Fibroblast of lung (primary cell): ENCODE results near the gene HPCAL1. TPM values are rescaled to one million over a fixed set of nuclear protein-coding genes. Genes with fewer than 3 reads are reported as not detected.

ENCODE experiments used
- DNase-seq, 2 donors: peaks; one replicate each; pipeline versions ENCODE4 v3.0.0 to v3.0.0-alpha.2; 2010; ENCODE audit warnings: low read depth in 2 of 2
- H2AFZ ChIP-seq: 2 replicates; pipeline ENCODE4 v1.5.1; 2012; ENCODE audit warnings: low read length, control low read depth, inconsistent platforms
- H3K27ac ChIP-seq: 2 replicates; pipeline ENCODE4 v1.5.1; 2011; ENCODE audit warnings: low read length, control low read depth; ENCODE audit not compliant: insufficient read depth
- H3K27me3 ChIP-seq: 2 replicates; pipeline ENCODE4 v1.5.1; 2011; ENCODE audit warnings: mild to moderate bottlenecking, low read length; ENCODE audit not compliant: control insufficient read depth, insufficient read depth
- H3K36me3 ChIP-seq: 2 replicates; pipeline ENCODE4 v1.5.1; 2011; ENCODE audit warnings: low read length; ENCODE audit not compliant: control insufficient read depth, insufficient read depth
- H3K4me1 ChIP-seq: 2 replicates; pipeline ENCODE4 v1.5.1; 2011; ENCODE audit warnings: low read length; ENCODE audit not compliant: control insufficient read depth, insufficient read depth; ENCODE audit errors: extremely low read depth
- H3K4me2 ChIP-seq: 2 replicates; pipeline ENCODE4 v1.5.1; 2011; ENCODE audit warnings: low read length, control low read depth; ENCODE audit not compliant: insufficient read depth; ENCODE audit errors: extremely low read depth
- H3K4me3 ChIP-seq, 4 experiments: fragments of 200-600 bp in 1 of 4; sonication (generic) in 1 of 4; replicated peaks in 1 of 4; 2 replicates each; pipeline ENCODE4 v1.5.1; 2011 to 2016; ENCODE audit warnings: low read length in 4 of 4, low read depth in 3 of 4, mild to moderate bottlenecking in 3 of 4, control low read depth in 2 of 4, inconsistent platforms in 1 of 4, mixed read lengths in 1 of 4; ENCODE audit not compliant: insufficient read depth in 1 of 4; ENCODE audit errors: control extremely low read depth in 1 of 4
- H3K79me2 ChIP-seq: 2 replicates; pipeline ENCODE4 v1.5.1; 2012; ENCODE audit warnings: mild to moderate bottlenecking, low read length, inconsistent platforms; ENCODE audit not compliant: control insufficient read depth, insufficient read depth
- H3K9ac ChIP-seq: 2 replicates; pipeline ENCODE4 v1.5.1; 2011; ENCODE audit warnings: mild to moderate bottlenecking, low read length, control low read depth; ENCODE audit not compliant: insufficient read depth
- H3K9me3 ChIP-seq: 2 replicates; pipeline ENCODE4 v1.5.1; 2012; ENCODE audit warnings: low read depth, low read length; ENCODE audit not compliant: control insufficient read depth, insufficient read depth
- H4K20me1 ChIP-seq: 2 replicates; pipeline ENCODE4 v1.5.1; 2011; ENCODE audit warnings: low read length; ENCODE audit not compliant: control insufficient read depth, insufficient read depth; ENCODE audit errors: extremely low read depth
- EZH2 ChIP-seq: IDR thresholded peaks from 2 replicates; pipeline ENCODE4 v1.5.1; 2012; ENCODE audit warnings: low read length, control low read depth, mild to moderate bottlenecking; ENCODE audit errors: missing control alignments
- polyA plus RNA-seq, 2 donors: library from polyadenylated mRNA; depleted of rRNA in 1 of 2; stranded (reverse) in 1 of 2; unstranded in 1 of 2; fragments of >200 nt; gene quantifications; 2 replicates each; pipeline ENCODE4 v1.2.1, GENCODE V29; 2011 to 2012; ENCODE audit warnings: missing spikeins in 1 of 2
- total RNA-seq: library from RNA; depleted of rRNA; stranded (reverse); fragments of >200 nt; gene quantifications from 2 replicates; pipeline ENCODE4 v1.2.1, GENCODE V29; 2014
- TF ChIP-seq, protein P1 (sequence below), 2 donors: IDR thresholded peaks in 1 of 2; conservative IDR thresholded peaks in 1 of 2; 1 replicate in 1 of 2; 2 replicates in 1 of 2; pipeline ENCODE4 v1.5.1; 2011 to 2012; ENCODE audit warnings: low read length in 2 of 2, control low read depth in 1 of 2, inconsistent platforms in 1 of 2, low read depth in 1 of 2, mild to moderate bottlenecking in 1 of 2

HPCAL1 gene
- total and polyA plus RNA-seq, 2 donors (not counting 1 experiment from before 2014, with no cell fraction given), result 11.4 to 34.5 TPM

DNA sequence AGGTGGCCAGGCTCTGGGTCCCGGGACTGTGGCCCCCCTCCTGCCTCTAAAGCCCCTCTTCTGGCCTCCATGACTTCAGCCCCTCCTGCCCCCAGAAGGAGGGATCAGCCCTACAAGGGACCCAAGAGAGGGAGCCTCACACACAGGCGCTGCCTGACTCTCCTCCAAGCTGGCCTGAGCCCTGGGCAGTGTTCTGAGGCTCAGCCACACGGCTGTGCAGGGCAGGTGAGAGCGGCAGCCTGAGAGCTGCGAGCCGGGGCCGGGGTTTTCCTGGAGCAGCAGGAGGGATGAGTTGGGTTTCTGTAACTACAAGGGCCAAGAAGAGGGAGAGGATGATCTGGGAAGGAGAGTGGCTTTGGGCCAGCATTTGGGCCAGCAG lies 70.1 kb downstream of the HPCAL1 start:
- H4K20me1 ChIP-seq, result no peaks in the 10 kb centered on the region
- no peaks in the 10 kb centered on the region for H3K4me1 ChIP-seq
- DNase-seq, result no peak
- no peak overlapping the region for H3K4me2 ChIP-seq
- H2AFZ ChIP-seq, result no peak overlapping the region
- no peak overlapping the region for H3K27ac ChIP-seq
- no peaks in the 10 kb centered on the region for H3K79me2 ChIP-seq
- H3K27me3 ChIP-seq, result no peaks in the 10 kb centered on the region
- no peaks in the 10 kb centered on the region for H3K36me3 ChIP-seq
- TF ChIP-seq, protein P1, sequence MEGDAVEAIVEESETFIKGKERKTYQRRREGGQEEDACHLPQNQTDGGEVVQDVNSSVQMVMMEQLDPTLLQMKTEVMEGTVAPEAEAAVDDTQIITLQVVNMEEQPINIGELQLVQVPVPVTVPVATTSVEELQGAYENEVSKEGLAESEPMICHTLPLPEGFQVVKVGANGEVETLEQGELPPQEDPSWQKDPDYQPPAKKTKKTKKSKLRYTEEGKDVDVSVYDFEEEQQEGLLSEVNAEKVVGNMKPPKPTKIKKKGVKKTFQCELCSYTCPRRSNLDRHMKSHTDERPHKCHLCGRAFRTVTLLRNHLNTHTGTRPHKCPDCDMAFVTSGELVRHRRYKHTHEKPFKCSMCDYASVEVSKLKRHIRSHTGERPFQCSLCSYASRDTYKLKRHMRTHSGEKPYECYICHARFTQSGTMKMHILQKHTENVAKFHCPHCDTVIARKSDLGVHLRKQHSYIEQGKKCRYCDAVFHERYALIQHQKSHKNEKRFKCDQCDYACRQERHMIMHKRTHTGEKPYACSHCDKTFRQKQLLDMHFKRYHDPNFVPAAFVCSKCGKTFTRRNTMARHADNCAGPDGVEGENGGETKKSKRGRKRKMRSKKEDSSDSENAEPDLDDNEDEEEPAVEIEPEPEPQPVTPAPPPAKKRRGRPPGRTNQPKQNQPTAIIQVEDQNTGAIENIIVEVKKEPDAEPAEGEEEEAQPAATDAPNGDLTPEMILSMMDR (conservative IDR thresholded peaks at IDR 0.05 in 1 of 2, IDR thresholded peaks at IDR 0.05 in 1 of 2; ENCODE audit: low read depth in 1 of 2, low read length in 2 of 2), result no peak
- no peak for TF ChIP-seq EZH2
- no peak overlapping the region for H3K9ac ChIP-seq
- H3K4me3 ChIP-seq, result no peak overlapping the region
- H3K9me3 ChIP-seq, result no peaks in the 10 kb centered on the region

DNA sequence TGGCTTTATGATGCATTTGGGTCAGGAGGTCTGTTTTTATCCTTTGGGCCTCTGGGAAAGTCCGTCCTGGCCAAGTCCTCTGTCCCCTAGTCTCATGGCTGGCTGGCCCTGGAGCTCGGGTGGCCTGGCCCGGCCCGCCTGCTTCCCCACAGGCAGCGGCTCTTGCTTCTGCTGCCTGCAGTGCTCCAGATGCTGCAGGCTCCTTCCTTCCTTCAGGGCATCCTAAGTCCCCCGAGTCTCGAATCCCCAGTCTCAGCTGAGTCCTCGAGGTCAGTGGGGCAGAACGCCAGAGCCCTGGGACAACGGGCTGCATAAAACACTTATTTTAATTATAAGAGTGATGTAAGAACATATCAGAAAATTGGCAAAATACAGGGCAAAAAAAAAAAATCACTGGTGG lies 71.2 kb downstream of the HPCAL1 start:
- no peak for TF ChIP-seq EZH2
- H3K9me3 ChIP-seq, result no peaks in the 10 kb centered on the region
- no peaks in the 10 kb centered on the region for H3K27me3 ChIP-seq
- no peak for DNase-seq
- H3K79me2 ChIP-seq, result no peaks in the 10 kb centered on the region
- no peak overlapping the region for H3K9ac ChIP-seq
- no peaks in the 10 kb centered on the region for H3K4me1 ChIP-seq
- H3K36me3 ChIP-seq, result no peaks in the 10 kb centered on the region
- H3K4me3 ChIP-seq, result no peak overlapping the region
- H3K27ac ChIP-seq, result no peak overlapping the region
- no peak overlapping the region for H2AFZ ChIP-seq
- no peaks in the 10 kb centered on the region for H4K20me1 ChIP-seq
- H3K4me2 ChIP-seq, result no peak overlapping the region

DNA sequence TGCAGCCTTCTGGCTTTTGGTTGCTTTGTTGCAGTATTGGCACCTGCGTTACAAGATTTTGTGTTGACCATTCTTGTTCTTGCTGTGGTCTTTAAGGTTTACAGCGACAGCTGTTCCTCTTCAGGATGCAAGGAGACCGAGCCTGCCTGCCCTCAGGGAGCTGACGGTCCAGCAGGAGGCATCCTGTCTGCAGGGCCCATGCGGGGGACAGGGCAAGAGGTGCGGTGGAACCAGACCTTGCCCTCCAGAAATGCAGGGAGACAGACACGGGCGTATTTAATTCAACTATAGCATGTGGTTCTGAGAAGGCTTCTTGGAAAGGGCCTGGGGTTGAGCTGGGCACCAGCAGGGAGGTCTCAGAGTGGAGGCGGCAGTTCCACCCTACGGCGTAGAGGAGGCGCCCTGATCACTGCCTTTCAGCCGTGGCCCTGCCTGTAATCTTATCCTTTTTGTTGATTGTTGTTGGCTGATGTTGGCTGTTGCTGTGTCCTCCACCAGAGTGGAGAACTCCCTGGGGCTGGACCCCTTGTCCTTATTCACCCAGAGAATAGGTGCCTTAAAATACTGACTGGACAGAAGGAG lies 71.7 kb downstream of the HPCAL1 start:
- Histone ChIP-seq H2AFZ (no peak overlapping the region), H3K9me3 (no peaks in the 10 kb centered on the region), H3K27me3 (no peaks in the 10 kb centered on the region), H3K4me3 (no peak overlapping the region), H3K9ac (no peak overlapping the region), H3K4me1 (no peaks in the 10 kb centered on the region), H3K36me3 (no peaks in the 10 kb centered on the region), H3K4me2 (no peak overlapping the region), H4K20me1 (no peaks in the 10 kb centered on the region), H3K79me2 (no peaks in the 10 kb centered on the region), H3K27ac (no peak overlapping the region)
- DNase-seq, result no peak
- TF ChIP-seq EZH2, result no peak
- TF ChIP-seq, protein P1 (conservative IDR thresholded peaks at IDR 0.05 in 1 of 2, IDR thresholded peaks at IDR 0.05 in 1 of 2; ENCODE audit: low read depth in 1 of 2, low read length in 2 of 2), result no peak
